GM19025 (cell line): Measurements from ENCODE around the gene URM1.

Source experiments
- ATAC-seq: cut with Tn5 transposase; IDR thresholded peaks from one replicate; pipeline ENCODE4 v1.9.1; 2021; ENCODE audit warnings: mild to moderate bottlenecking, low read depth, moderate library complexity; ENCODE audit not compliant: unreplicated experiment

The URM1 gene

GRCh38 chr9:128344931-128345605, 26.1 kb upstream of the URM1 start:
- ATAC-seq = no peak

DNA sequence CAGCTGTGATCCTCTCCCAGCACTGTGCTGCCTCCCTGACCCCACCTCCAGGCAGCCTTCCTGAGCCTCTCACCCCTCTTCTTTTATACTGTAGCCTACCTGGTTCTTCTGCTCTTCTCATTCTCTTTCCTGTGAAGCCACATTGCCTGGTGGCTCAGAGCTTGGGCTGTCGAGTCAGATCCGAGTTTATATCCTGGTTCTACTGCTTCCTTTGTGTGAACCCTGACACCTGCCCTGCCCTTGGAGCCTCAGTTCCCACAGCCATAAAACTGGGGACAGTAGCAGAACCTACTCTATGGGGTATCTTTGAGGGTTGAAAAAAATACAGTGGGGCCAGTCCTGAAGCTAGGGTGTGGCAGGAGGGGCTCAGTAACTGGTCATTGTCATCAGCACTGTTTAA, 22.0 kb upstream of the URM1 start:
- ATAC-seq = no peak

- ATAC-seq = no peak
Measured at GRCh38 chr9:128349772-128350171, 21.4 kb upstream of the URM1 start.

DNA sequence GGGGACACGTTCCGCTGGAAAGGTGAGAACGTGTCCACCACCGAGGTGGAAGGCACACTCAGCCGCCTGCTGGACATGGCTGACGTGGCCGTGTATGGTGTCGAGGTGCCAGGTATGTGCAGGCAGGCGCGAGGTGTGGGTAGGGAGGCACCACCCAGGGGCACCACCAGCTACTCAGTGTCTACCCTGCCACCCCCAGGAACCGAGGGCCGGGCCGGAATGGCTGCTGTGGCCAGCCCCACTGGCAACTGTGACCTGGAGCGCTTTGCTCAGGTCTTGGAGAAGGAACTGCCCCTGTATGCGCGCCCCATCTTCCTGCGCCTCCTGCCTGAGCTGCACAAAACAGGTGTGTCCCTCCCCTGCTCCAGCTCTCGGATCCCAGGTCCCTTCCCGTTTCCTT, 15.7 kb upstream of the URM1 start:
- ATAC-seq = no peak

DNA sequence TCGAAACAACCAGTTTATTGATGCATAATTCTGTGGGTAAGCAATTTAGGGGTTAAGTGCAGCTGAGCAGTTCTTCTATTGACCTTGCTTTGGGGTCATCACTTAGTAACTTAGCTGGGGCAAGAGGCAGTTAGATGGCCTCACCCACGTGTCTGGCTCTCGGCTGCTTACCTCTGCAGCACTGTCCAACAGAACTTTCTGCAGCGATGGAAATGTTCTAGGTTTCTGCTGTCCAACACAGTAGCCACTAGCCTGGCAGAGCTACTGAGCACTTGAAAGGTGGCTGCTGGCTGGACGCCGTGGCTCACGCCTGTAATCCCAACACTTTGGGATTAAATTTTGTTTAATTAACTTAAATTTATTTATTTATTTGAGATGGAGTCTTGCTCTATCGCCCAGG, 13.1 kb upstream of the URM1 start:
- ATAC-seq = no peak

- no peak for ATAC-seq
Measured at GRCh38 chr9:128358861-128359260, 12.3 kb upstream of the URM1 start.

DNA sequence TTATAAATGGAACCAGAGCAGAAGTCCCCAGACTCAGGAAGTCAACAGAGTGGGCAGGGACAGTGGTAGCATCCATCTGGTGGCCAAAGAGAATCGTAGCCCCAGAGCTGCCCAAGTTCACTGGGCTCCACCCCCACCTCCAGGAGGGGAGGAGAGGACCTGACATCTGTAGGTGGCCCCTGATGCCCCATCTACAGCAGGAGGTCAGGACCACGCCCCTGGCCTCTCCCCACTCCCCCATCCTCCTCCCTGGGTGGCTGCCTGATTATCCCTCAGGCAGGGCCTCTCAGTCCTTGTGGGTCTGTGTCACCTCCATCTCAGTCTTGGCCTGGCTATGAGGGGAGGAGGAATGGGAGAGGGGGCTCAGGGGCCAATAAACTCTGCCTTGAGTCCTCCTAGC, 10.3 kb upstream of the URM1 start:
- no peak for ATAC-seq

DNA sequence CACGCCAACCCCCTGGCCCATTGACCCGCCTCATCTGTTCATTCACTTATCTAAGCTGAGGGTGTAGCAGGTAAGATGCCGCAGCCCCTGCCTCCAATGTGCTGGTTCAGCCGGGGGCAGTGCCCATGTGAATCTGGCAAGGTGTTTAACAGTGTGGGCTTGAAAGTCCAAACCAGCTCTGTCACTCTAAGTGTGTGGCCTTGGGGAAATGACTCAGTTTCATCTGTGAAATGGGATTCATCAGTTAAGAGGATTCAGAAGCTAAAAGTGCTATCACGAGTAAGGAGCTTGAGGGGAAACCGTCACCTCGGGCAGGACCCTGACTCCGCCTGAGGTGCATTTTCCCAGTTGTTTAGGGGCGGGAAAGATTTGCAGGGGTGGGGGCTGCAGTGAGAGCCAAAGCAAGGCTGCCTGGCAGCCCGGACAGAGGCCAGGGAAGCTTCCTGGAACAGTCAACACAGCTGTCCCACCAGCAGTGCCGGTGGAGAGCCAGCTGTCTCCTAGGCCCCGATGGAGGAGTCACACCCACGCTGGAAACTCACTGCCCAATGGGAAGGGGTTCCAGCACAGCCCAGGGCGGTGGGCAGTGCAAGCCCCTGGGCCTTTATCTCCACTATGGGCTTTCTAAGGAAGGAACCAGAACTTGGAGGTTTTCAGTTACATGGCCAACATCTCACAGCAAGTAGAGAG, 9.7 kb upstream of the URM1 start:
- no peak for ATAC-seq

- ATAC-seq = no peak
Measured at GRCh38 chr9:128361986-128362646, 9.1 kb upstream of the URM1 start.

DNA sequence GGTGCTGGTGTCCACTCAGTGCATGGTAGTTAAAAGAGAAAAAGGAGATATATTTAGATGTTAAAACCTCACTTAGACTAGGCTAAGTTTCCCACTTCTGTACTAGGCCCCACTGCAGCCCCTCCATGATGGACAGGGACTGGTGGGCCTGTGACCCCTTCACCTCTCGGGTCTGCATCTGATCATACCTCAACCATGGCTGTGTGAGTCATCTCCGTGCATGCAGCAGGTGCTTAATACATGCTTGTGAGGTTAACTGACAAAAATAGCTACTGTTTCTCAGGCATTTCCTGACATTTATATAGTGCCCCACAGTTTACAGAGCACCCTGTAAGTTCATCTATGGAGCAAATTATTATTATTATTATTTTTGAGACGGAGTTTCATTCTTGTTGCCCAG, 8.4 kb upstream of the URM1 start:
- ATAC-seq = no peak

DNA sequence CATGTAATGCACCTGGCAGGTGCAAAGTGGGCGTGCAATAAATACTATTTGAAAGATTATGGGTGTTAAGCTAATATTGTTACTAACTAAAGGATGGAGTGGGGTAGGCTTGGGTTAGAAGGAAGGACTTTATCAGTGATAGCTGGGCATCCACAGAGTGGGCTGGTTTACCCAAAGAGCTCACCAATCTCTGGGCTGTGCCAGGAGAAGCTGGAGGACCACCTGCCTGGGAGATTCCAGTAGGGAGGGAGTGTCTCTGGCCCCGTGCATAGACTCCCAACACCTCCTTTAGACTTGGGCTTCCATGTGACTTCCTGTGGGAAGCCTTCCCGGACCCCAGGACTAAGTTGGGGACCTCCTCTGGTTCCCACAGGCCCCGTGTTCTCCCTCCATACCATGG, 5.6 kb upstream of the URM1 start:
- no peak for ATAC-seq

DNA sequence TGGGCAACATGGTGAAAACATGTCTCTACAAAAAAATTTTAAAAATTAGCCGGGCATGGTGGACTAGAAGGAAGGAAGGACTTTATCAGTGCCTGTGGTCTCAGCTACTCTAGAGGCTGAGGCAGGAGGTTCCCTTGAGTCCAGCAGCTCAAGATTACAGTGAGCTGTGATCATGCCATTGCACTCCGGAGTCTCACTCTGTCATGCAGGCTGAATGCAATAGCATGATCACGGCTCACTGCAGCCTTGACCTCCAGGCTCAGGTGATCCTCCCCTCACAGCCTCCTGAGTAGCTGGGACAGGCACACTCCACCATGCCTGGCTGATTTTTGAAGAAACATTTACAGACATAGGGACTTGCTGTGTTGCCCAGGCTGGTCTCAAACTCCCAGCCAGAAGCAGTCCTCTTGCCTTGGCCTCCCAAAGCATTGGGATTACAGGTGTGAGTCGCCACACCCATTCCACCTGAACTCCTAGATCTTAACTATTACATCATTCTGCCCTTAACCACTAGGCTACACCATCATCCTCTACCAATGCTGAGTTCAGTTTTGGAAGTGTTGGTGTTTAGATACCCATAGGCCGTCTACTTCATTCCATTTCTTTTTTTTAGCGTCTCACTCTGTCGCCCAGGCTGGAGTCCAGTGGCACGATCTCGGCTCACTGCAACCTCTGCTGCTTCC, 2.0 kb upstream of the URM1 start:
- no peak for ATAC-seq

- ATAC-seq = no peak
Measured at GRCh38 chr9:128370367-128370751, 815 bp upstream of the URM1 start.

- ATAC-seq = no peak
Measured at GRCh38 chr9:128371630-128372117, 500 bp downstream of the URM1 start.

DNA sequence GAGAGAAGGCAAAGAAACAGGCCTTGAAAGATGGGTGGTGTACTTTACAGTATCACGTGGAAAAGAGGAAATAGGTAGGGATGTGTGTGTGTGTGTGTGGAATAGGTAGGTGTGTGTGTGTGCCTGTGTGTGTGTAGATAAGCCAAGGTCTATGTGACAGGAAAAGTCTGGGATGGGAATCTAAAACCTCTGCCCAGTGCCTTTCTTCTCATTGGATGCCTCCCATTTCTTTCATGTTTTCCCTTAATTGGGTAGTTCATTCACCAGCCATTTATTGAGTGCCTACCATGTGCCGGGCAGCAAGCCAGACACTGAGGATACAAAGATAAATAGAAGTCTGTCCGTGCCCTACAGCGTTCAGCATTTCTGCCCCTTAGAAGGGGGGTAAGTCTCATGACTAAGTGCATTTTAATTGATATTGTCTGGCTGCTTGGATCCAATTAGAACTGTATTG, 1.0 kb downstream of the URM1 start:
- ATAC-seq = no peak

- no peak for ATAC-seq
Measured at GRCh38 chr9:128372784-128373183, 1.6 kb downstream of the URM1 start.

GRCh38 chr9:128374221-128374675, 3.1 kb downstream of the URM1 start:
- ATAC-seq = no peak

DNA sequence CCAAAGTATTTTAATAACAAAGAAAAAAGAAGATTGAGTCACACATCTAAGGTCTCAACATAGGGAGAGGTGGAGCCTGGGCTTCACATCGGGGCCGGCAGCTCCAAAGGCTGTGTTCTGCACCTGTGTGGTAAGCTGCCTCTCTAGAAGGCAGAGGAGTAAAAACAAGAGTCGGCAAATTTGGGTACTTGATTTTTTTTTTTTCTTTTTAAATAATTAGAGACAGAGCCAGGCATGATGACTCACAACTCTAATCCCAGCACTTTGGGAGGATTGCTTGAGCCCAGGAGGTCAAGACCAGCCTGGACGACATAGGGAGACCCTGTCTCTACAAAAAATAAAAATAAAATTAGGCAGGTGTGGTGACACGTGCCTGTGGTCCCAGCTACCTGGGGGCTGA, 4.7 kb downstream of the URM1 start:
- no peak for ATAC-seq

GRCh38 chr9:128382261-128382660, 11.1 kb downstream of the URM1 start:
- no peak for ATAC-seq

DNA sequence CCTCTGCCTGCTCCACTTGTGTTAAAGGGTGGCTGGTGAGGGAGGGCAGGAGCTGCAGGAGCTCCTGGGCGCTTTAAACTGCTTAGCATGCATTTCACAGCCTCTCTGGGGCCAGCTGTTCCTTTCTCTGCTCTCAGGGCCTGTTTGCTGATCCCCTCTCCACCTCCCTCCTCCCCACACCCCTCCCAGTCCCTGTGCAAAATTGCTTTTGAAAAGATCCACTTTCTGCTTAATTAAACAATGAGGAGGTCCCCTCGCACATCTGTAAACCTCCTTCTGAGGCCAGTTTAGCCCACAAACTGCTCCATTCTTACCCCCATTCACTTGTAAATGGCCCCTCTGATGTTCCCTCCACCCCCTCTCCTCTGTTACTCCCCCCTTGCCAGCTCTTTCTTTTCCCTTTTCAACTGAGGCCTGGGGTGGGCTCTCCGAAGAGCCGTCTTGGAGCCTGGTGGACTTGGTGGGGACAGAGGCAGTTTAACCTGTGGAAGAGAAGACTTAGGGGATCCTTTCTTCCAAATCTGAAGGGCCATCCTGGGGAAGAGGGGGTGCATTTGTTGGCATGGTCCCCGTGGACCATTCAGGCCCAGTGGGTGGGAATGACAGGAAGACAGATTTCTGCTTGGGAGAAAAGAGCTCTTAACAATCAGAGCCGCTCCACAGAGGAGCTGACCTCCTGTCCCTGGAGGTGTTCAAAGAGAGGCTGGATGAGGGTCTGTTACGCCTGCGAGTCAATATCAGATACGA, 12.0 kb downstream of the URM1 start:
- ATAC-seq = no peak
